ENCODE data around the gene APOBEC3F.

DNA sequence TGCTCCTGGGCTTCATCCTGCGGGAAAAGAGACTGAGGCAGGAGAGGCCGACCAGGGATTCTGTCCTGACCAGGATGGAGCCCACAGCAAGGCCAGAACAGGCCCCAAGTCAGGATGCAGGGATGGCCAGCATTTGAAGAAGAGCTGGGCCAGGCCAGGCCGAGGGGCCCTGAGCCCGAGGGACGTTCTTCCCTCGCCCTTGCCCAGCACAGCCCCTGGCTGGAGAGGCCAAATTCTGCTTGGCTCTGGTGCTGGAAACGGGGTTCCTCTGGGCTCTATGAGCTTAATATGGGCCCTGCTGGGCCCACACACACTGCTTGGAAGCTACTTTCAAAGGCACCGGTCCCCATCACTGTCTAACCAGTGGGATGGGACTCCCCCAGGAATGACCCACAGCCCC is 44.0 kb downstream of the APOBEC3F start:
- TF ChIP-seq EP300 (IDR thresholded peaks at IDR 0.05) (no peak), POLR2A (IDR thresholded peaks at IDR 0.05) (no peak)
- TF ChIP-seq, protein P1, sequence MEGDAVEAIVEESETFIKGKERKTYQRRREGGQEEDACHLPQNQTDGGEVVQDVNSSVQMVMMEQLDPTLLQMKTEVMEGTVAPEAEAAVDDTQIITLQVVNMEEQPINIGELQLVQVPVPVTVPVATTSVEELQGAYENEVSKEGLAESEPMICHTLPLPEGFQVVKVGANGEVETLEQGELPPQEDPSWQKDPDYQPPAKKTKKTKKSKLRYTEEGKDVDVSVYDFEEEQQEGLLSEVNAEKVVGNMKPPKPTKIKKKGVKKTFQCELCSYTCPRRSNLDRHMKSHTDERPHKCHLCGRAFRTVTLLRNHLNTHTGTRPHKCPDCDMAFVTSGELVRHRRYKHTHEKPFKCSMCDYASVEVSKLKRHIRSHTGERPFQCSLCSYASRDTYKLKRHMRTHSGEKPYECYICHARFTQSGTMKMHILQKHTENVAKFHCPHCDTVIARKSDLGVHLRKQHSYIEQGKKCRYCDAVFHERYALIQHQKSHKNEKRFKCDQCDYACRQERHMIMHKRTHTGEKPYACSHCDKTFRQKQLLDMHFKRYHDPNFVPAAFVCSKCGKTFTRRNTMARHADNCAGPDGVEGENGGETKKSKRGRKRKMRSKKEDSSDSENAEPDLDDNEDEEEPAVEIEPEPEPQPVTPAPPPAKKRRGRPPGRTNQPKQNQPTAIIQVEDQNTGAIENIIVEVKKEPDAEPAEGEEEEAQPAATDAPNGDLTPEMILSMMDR (IDR thresholded peaks at IDR 0.05): no peak
